CD4-positive, alpha-beta T cell (primary cell): ENCODE results near the gene SPTBN4. TPM values are rescaled to one million over a fixed set of nuclear protein-coding genes. Genes with fewer than 3 reads are reported as not detected.
"Not testable (repeated sequence)": the region's sequence is repeated elsewhere in the genome, so short reads cannot be mapped to it uniquely, and the experiment has no call there.

Experiments used
- ATAC-seq: fragments of 200-7000 bp; cut with Tn5 transposase; one replicate; pipeline ENCODE4 v1.10.0; 2022; ENCODE audit warnings: mild to moderate bottlenecking; ENCODE audit not compliant: poor library complexity
- CTCF ChIA-PET: fragments of 350-600 bp; sonication (Branson Sonifier 250); formaldehyde crosslinking; loops from one replicate; lab custom pipeline; 2021; ENCODE audit warnings: antibody characterized with exemption, inconsistent platforms; lab: Charles Lee
- POLR2A ChIA-PET: fragments of 350-600 bp; sonication (Branson Sonifier 250); formaldehyde crosslinking; loops from one replicate; lab custom pipeline; 2021; ENCODE audit warnings: antibody characterized with exemption, inconsistent platforms; lab: Charles Lee
- DNase-seq, 14 experiments: peaks; one replicate each; pipeline ENCODE4 v3.0.0-alpha.2; 2013 to 2020; ENCODE audit warnings: mixed read lengths in 2 of 14
- H3K27ac ChIP-seq, 2 donors: one replicate each; pipeline versions ENCODE4 v1.5.1 to v1.7.0; 2013; ENCODE audit warnings: low read length in 2 of 2, low read depth in 1 of 2, mild to moderate bottlenecking in 1 of 2
- H3K27me3 ChIP-seq, 2 experiments: 1 replicate in 1 of 2; 2 replicates in 1 of 2; pipeline versions ENCODE4 v1.6.1 to v1.7.0; 2013; ENCODE audit warnings: low read length in 2 of 2, control low read depth in 1 of 2, mild to moderate bottlenecking in 1 of 2, moderate library complexity in 1 of 2; ENCODE audit not compliant: insufficient read depth in 2 of 2, control insufficient read depth in 1 of 2
- H3K36me3 ChIP-seq: one replicate; pipeline ENCODE4 v1.6.1; 2013; ENCODE audit warnings: low read length, control low read depth; ENCODE audit not compliant: insufficient read depth
- H3K4me1 ChIP-seq: one replicate; pipeline ENCODE4 v1.6.1; 2013; ENCODE audit warnings: low read length, control low read depth; ENCODE audit not compliant: insufficient read depth
- H3K4me3 ChIP-seq: one replicate; pipeline ENCODE4 v1.5.1; 2013; ENCODE audit warnings: mild to moderate bottlenecking, low read length, moderate library complexity
- H3K9me3 ChIP-seq, 2 experiments: 1 replicate in 1 of 2; 2 replicates in 1 of 2; pipeline versions ENCODE4 v1.6.1 to v1.7.0; 2013; ENCODE audit warnings: low read length in 2 of 2, mild to moderate bottlenecking in 2 of 2, control low read depth in 1 of 2, moderate library complexity in 1 of 2; ENCODE audit not compliant: control insufficient read depth in 1 of 2, insufficient read depth in 1 of 2
- H3K27ac Mint-ChIP-seq: one replicate; pipeline ENCODE4 v1.8.0; 2020; ENCODE audit warnings: mixed read lengths
- H3K27me3 Mint-ChIP-seq: one replicate; pipeline ENCODE4 v1.8.0; 2021; ENCODE audit warnings: mixed read lengths
- H3K36me3 Mint-ChIP-seq: one replicate; pipeline ENCODE4 v1.8.0; 2021; ENCODE audit warnings: low read depth, mixed read lengths
- H3K4me1 Mint-ChIP-seq: one replicate; pipeline ENCODE4 v1.8.0; 2021; ENCODE audit warnings: low read depth, mixed read lengths
- H3K4me3 Mint-ChIP-seq: one replicate; pipeline ENCODE4 v1.8.0; 2020; ENCODE audit warnings: mild to moderate bottlenecking, mixed read lengths
- H3K9me3 Mint-ChIP-seq: one replicate; pipeline ENCODE4 v1.8.0; 2020; ENCODE audit warnings: mixed read lengths
- intact Hi-C, 2 experiments: fragments of 100-400 bp; cut with DNase I in 1 of 2; cut with micrococcal nuclease in 1 of 2; formaldehyde crosslinking; loops; one replicate each; pipeline versions ENCODE4 v1.15.1 to v1.9.0; 2023 to 2025; cut with DNase I, micrococcal nuclease
- total RNA-seq, 174 experiments: library from RNA in 2 of 174; stranded (reverse) in 2 of 174; gene quantifications; one replicate each; pipeline ENCODE4 v1.2.3 and lab custom pipeline; 2021 to 2026
- TF ChIP-seq, protein P1 (sequence below): fragments of 200-600 bp; IDR thresholded peaks from one replicate; pipeline ENCODE4 v1.8.0; 2022; ENCODE audit warnings: antibody characterized with exemption, mild to moderate bottlenecking

SPTBN4 gene
- total RNA-seq, 2 experiments from 2014 or later, result 0.59 to 0.88 TPM

GRCh38 chr19:40560092-40560507 is 93.3 kb downstream of the SPTBN4 start:
- H3K36me3 Mint-ChIP-seq, result no peaks in the 10 kb centered on the region
- Histone ChIP-seq H3K27me3 (peaks cover 19 to 30% of the 10 kb centered on the region in 2 experiments), H3K4me1 (no peaks in the 10 kb centered on the region), H3K9me3 (peaks cover 0 to 4% of the 10 kb centered on the region in 2 experiments), H3K27ac (no peak overlapping the region), H3K36me3 (no peaks in the 10 kb centered on the region), H3K4me3 (no peak overlapping the region)
- ChIA-PET POLR2A (no interaction called here), CTCF (no interaction called here)
- H3K4me1 Mint-ChIP-seq, result no peaks in the 10 kb centered on the region
- TF ChIP-seq, protein P1, sequence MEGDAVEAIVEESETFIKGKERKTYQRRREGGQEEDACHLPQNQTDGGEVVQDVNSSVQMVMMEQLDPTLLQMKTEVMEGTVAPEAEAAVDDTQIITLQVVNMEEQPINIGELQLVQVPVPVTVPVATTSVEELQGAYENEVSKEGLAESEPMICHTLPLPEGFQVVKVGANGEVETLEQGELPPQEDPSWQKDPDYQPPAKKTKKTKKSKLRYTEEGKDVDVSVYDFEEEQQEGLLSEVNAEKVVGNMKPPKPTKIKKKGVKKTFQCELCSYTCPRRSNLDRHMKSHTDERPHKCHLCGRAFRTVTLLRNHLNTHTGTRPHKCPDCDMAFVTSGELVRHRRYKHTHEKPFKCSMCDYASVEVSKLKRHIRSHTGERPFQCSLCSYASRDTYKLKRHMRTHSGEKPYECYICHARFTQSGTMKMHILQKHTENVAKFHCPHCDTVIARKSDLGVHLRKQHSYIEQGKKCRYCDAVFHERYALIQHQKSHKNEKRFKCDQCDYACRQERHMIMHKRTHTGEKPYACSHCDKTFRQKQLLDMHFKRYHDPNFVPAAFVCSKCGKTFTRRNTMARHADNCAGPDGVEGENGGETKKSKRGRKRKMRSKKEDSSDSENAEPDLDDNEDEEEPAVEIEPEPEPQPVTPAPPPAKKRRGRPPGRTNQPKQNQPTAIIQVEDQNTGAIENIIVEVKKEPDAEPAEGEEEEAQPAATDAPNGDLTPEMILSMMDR, result no peak
- H3K27ac Mint-ChIP-seq, result no peak overlapping the region
- no peak overlapping the region for H3K4me3 Mint-ChIP-seq
- no peak for ATAC-seq
- intact Hi-C loops, result no loop called here
- no peak for DNase-seq
- H3K9me3 Mint-ChIP-seq, result no peaks in the 10 kb centered on the region
- H3K27me3 Mint-ChIP-seq, result peaks cover 46% of the 10 kb centered on the region

DNA sequence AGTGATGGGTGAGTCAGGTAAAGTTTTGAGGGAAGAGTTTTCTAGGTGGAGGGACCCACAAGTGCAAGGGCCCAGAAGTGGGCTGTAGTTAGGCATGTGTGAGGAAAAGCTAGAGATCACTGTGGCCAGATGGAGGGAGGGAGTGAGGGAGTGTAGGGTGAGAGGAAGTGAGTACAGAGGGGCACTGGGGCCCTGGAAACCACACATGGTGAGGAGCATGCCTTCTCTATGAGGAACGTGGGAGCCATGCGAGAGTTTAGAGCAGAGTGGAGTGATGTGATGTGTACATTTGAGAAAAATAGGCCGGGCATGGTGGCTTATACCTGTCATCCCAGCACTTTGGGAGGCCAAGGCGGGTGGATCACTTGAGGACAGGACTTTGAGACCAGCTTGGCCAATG is 95.1 kb downstream of the SPTBN4 start:
- H3K27me3 ChIP-seq, result peaks cover 30 to 43% of the 10 kb centered on the region in 2 experiments
- no peak overlapping the region for H3K4me3 ChIP-seq
- no peaks in the 10 kb centered on the region for H3K36me3 ChIP-seq
- no peak overlapping the region for H3K27ac ChIP-seq
- Mint-ChIP-seq H3K36me3 (no peaks in the 10 kb centered on the region), H3K4me1 (peaks cover 4% of the 10 kb centered on the region), H3K4me3 (no peak overlapping the region), H3K27ac (no peak overlapping the region), H3K9me3 (no peaks in the 10 kb centered on the region), H3K27me3 (peaks cover 52% of the 10 kb centered on the region)
- TF ChIP-seq, protein P1, result no peak
- DNase-seq (no peak), ATAC-seq (no peak)
- POLR2A ChIA-PET, result no interaction called here
- no peaks in the 10 kb centered on the region for H3K4me1 ChIP-seq
- peaks cover 0 to 8% of the 10 kb centered on the region in 2 experiments for H3K9me3 ChIP-seq
- intact Hi-C loops, result no loop called here
- CTCF ChIA-PET, result no interaction called here

DNA sequence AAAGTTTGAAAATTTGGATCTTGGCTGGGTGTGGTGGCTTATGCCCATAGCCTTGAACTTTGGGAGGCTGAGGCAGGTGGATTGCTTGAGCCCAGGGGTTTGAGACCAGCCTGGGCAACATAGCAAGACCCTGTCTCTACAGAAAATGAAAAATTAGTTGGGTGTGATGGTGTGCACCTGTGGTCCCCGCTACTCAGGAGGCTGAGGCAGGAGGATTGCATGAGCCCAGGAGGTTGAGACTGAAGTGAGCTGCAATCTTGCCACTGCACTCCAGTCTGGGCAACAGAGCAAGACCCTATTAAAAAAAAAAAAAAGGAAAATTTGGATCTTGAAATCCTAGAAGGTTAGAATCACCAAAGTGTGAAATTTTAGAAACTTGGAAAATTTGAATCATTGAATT is 97.7 kb downstream of the SPTBN4 start:
- H3K4me3 Mint-ChIP-seq, H3K27ac Mint-ChIP-seq, H3K9me3 ChIP-seq, ATAC-seq, H3K27ac ChIP-seq, POLR2A ChIA-PET, H3K4me3 ChIP-seq, DNase-seq, H3K36me3 Mint-ChIP-seq, intact Hi-C loops, H3K9me3 Mint-ChIP-seq, H3K36me3 ChIP-seq, CTCF ChIA-PET, H3K4me1 Mint-ChIP-seq: not testable (repeated sequence)
- peaks cover 58% of the 10 kb centered on the region for H3K27me3 Mint-ChIP-seq
- Histone ChIP-seq H3K27me3 (peaks cover 41 to 54% of the 10 kb centered on the region in 2 experiments), H3K4me1 (peaks cover 12% of the 10 kb centered on the region)

DNA sequence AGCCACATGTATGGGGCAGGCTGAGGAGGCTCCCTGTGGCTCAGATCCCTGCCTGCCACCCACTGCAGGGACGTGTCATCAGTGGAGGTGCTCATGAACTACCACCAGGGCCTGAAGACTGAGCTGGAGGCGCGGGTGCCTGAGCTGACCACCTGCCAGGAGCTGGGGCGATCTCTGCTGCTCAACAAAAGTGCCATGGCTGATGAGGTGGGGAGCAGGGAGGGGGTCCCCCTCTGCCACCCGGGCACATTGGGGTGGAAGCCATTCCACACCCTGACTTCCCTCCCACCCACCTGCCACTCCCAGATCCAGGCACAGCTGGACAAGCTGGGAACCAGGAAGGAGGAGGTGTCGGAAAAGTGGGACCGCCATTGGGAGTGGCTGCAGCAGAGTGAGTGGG is 98.6 kb downstream of the SPTBN4 start:
- H3K9me3 Mint-ChIP-seq, result no peaks in the 10 kb centered on the region
- H3K27ac ChIP-seq, result no peak overlapping the region
- H3K27ac Mint-ChIP-seq, result no peak overlapping the region
- no peak overlapping the region for H3K4me3 ChIP-seq
- no peaks in the 10 kb centered on the region for H3K36me3 Mint-ChIP-seq
- TF ChIP-seq, protein P1, result no peak
- peaks cover 36 to 49% of the 10 kb centered on the region in 2 experiments for H3K27me3 ChIP-seq
- peaks cover 20% of the 10 kb centered on the region for H3K4me1 ChIP-seq
- intact Hi-C loops, result loop anchor here in 1 of 2 experiments (5.0 kb wide), 1 partner anchor 37 kb away; the partner anchor contains the start of gene LTBP4
- POLR2A ChIA-PET, result no interaction called here
- peaks cover 59% of the 10 kb centered on the region for H3K27me3 Mint-ChIP-seq
- no peak overlapping the region for H3K4me3 Mint-ChIP-seq
- DNase-seq, result no peak
- H3K36me3 ChIP-seq, result no peaks in the 10 kb centered on the region
- ATAC-seq, result no peak
- peaks cover 0 to 8% of the 10 kb centered on the region in 2 experiments for H3K9me3 ChIP-seq
- CTCF ChIA-PET, result no interaction called here
- H3K4me1 Mint-ChIP-seq, result peaks cover 15% of the 10 kb centered on the region
